Measurements from ENCODE around the gene BCAS3.
"Not testable (repeated sequence)": the region's sequence is repeated elsewhere in the genome, so short reads cannot be mapped to it uniquely, and the experiment has no call there.

The BCAS3 gene

GRCh38 chr17:61237275-61237674, 559.6 kb downstream of the BCAS3 start:
- DNase-seq: no peak

GRCh38 chr17:61238455-61238933, 560.8 kb downstream of the BCAS3 start:
- no peak for DNase-seq

DNA sequence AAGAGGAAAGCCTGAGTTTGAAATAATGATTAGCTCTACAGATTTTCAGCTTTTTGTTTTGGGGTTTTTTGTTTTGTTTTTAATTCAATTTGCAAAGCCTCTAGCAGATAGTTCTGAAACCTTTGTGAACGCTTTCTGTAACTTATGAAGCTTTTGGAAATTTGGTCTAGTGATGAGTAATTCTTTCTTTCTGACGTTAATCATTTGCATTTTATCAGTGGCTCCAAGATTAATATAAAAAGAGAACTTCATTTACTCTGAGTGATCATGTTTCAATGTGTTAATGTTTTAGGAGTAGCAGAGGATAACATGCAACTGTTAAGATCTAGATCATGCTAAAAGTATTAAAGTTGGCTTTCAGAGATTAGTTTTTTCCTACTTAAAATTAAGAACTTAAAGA, 561.7 kb downstream of the BCAS3 start:
- no peak for DNase-seq

- DNase-seq: no peak
Observed at GRCh38 chr17:61239953-61240352, 562.3 kb downstream of the BCAS3 start.

- no peak for DNase-seq
Observed at GRCh38 chr17:61240851-61241468, 563.3 kb downstream of the BCAS3 start.

- DNase-seq: not testable (repeated sequence)
Observed at GRCh38 chr17:61244988-61245387, 567.3 kb downstream of the BCAS3 start.

DNA sequence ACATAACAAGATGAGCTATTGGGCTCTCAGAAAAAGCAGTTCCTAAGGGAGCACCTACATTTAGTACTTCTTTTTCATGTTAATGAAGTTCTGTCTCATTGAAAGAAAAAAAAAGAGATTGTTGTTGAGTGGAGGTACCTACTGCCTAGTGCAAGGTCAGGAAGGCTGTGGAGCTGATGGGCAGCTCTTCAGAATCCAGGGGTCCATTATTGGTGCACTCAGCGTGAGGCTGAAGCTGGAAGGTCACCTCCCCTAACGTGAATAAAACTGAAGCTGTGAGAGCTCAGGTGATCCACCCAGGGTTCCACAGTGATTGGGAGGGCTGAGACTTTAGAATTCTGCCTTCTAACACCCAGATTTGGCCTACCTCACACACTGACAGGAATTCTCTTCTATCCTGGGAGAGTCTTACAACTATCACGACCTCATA, 568.1 kb downstream of the BCAS3 start:
- DNase-seq: no peak

DNA sequence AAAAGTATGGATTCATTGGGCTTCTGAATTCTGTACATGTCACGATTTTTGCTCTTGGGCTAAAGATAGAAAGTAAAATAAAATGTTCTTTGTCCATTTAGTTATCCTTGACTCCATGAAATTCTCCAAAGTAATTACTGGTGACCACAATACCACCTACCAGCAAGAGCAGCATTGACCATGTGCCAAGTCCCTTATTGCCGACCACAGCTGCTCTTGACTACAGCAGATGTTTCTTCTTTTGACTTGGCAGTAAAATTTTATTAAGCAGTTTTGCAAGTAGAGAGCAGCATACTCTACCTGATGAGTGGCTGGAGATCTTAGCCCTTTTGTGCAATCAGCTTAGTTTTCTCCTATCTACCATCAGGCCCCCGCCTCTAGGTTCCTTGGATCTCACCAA, 569.8 kb downstream of the BCAS3 start:
- DNase-seq: no peak

DNA sequence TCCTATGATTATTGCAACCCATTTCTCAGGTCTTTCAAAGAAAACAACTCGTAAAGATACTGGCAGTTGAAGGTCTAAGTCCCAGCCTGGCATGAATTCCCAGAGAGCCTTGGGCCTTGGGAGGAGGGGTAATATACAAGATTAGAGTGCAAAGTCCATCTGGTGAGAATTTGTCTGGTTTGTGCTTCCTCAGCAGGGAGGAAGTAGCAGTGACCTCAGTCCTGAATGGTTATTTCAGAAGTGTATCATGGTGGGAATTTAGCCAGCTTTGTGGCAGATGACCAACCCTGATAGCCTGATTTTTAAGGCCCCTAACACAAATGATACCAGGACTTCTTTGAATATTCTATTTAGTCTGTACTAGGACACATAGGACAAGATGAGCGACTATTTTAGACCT, 570.7 kb downstream of the BCAS3 start:
- no peak for DNase-seq

GRCh38 chr17:61249649-61250299, 572.1 kb downstream of the BCAS3 start:
- no peak for DNase-seq

DNA sequence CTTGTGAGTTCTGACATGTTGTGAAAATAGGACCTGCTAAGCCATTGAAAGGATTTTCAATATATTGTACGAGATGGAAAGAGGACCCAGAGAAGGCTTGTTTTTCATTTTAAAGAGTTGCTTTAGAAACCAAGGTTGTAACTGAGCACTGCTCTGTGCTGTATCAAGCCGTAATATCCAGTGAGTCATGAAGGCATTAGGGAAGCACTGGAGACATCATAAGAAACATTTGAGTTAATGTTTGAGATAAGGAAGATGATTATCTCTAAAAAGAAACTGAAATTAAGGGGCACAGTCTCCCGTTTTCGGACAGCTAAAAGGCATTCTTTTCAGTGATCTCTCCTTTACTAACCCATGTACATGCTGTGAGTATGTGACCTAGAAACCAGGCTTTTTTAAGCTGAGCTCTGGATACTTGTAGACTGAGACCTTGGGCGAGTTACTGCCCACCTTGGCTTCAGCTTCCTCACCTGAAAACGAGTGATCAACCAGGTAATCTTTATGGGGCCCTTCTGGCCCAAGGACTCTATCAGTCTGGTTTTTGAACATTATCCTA, 572.8 kb downstream of the BCAS3 start:
- DNase-seq: no peak

- no peak for DNase-seq
Observed at GRCh38 chr17:61251939-61252865, 574.6 kb downstream of the BCAS3 start.

DNA sequence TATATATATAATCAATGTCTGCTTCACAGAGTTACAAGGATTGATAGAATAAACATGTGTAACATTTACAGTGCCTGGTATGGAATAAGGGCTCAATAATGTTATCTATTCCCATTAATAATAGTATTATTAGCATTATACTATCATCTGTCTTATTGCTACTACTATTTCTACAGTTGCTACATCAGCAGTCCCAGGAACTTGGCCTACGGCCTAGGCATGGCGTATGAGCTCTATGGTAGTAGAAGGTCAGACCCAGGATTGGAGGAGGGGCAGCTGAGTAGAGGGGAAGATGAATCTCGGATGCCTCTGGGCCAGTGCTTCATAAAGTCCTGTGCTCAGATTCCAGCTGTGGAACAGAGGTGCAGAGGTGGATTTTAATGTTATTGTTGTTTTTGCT, 575.7 kb downstream of the BCAS3 start:
- DNase-seq: no peak

GRCh38 chr17:61253937-61254574, 576.4 kb downstream of the BCAS3 start:
- no peak for DNase-seq

DNA sequence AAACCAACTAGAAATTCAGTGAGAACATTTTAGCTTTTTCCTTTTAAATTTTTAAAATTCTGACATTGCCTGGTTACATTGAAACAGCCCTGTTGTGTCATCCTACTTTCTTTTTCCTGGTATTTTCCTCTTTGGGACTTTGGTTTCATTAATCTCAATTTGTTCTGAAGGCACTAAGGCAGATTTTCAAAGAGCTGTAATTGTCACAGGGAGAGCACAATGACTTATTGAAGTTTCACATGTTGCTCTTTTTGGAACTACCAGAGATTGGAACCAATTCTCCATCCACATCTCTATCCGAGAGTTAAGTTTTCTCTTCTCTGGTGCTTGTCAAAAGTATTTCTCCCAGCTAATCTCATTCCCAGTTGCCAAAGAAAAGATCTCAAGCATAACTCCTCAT, 577.3 kb downstream of the BCAS3 start:
- DNase-seq: no peak

- DNase-seq: no peak
Observed at GRCh38 chr17:61255647-61256046, 578.0 kb downstream of the BCAS3 start.

- no peak for DNase-seq
Observed at GRCh38 chr17:61259360-61259759, 581.7 kb downstream of the BCAS3 start.

GRCh38 chr17:61260071-61260797, 582.6 kb downstream of the BCAS3 start:
- DNase-seq: no peak

GRCh38 chr17:61261001-61261637, 583.5 kb downstream of the BCAS3 start:
- DNase-seq: no peak

GRCh38 chr17:61265397-61265796, 587.7 kb downstream of the BCAS3 start:
- DNase-seq: no peak

DNA sequence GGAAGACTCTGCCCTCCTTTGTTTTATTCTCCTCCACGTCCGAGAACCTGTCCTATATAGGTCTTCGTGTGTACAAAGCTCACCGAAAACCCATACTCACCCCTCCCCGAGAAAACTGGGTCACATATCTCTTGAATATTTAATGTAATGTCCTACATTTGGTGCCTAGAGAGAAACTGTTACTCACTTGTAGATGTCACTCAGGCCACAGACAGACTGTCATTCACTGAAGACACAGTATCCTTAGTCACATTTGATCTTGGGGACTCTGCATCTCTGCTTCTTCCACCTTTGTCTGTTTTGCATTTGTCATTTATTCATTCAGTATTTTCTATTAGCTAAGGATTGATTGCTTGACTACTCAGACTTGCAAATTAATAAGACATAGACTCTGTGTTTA, 590.2 kb downstream of the BCAS3 start:
- no peak for DNase-seq

- no peak for DNase-seq
Observed at GRCh38 chr17:61275395-61275794, 597.7 kb downstream of the BCAS3 start.
